ENCODE measurements around the gene CPEB3. TPM values are rescaled to one million over a fixed set of nuclear protein-coding genes. Genes with fewer than 3 reads are reported as not detected.

Gene CPEB3
- total and polyA plus RNA-seq, 12 donors, result 1.6 to 13.4 (median 6.1) TPM

DNA sequence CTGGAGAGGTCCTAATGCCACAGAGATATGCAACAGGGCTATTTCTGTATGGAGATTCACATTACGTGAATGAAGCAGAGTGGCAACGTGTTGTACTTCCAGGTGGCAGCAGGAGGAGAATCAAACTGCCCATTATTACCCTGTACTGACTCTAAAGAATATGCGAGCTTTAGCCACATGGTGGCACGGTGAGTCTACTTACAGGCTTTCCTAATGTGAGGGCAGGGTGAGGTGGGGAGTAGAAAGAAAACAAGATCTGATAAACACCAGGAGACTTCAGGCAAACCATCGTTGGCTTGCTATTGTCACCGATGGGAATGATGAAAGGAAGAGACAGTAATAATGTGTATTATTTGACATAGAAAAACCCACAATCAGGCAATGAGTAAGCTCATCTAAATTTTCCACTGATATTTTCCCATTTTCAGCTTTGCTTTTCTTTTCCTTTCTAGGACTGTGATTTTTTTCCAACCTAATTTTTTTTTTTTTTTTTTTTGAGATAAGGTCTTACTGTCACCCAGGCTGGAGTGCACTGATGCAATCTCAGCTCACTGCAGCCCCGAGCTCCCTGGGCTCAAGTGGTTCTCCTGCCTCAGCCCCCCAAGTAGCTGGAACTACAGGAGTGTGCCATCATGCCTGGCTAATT is 203.0 kb downstream of the CPEB3 start:
- peaks cover 0 to 18% of the 10 kb centered on the region in 2 donors for H3K4me1 ChIP-seq (replicated peaks in 1 of 2)
- 3 to 8% (median 7%) methylated on average over 7 of the region's 7 CpGs for WGBS, 4 donors
- DNase-seq, result peak; percentile 78 to 94 (median 84)

DNA sequence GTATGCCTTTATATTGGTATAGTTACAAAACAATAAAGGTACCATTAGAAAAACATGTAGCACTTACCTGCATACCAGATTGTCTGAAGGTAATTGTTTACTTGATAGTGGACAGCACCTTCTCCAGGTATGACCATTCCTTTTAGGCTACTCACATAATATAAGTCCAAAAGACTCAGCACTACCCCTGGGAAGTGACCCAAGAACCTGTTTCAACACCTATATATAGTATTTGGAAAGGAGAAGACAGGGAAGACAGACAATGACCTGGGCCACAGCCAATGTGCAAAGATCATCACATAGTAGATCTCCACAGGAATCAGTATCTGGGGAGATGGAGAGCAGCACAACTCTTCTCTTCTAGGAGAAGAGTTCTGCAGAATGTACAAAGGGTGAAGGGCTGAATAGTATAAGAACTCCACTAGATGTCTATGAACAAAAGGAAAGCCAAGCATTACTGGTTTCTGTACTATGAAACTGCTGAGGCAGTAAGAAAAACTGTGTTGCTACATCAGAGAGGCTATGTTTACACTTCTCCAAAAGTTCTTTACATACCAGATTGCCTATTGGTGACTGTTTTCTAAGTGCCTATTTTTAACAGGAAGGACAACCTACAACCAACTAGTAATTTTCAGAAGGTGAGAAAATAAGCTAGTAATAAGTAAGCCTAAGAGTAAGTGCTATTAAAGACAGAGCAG is 208.1 kb downstream of the CPEB3 start:
- Histone ChIP-seq H3K27ac (no peak overlapping the region), H3K4me1 (replicated peaks in 1 of 2) (peaks cover 0 to 10% of the 10 kb centered on the region in 2 donors), H3K4me3 (no peak overlapping the region), H3K9me3 (replicated peaks in 1 of 3) (no peaks in the 10 kb centered on the region), H3K36me3 (replicated peaks in 1 of 2) (peaks cover 0 to 25% of the 10 kb centered on the region in 2 donors), H3K27me3 (no peaks in the 10 kb centered on the region)
- TF ChIP-seq, protein P1, sequence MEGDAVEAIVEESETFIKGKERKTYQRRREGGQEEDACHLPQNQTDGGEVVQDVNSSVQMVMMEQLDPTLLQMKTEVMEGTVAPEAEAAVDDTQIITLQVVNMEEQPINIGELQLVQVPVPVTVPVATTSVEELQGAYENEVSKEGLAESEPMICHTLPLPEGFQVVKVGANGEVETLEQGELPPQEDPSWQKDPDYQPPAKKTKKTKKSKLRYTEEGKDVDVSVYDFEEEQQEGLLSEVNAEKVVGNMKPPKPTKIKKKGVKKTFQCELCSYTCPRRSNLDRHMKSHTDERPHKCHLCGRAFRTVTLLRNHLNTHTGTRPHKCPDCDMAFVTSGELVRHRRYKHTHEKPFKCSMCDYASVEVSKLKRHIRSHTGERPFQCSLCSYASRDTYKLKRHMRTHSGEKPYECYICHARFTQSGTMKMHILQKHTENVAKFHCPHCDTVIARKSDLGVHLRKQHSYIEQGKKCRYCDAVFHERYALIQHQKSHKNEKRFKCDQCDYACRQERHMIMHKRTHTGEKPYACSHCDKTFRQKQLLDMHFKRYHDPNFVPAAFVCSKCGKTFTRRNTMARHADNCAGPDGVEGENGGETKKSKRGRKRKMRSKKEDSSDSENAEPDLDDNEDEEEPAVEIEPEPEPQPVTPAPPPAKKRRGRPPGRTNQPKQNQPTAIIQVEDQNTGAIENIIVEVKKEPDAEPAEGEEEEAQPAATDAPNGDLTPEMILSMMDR (IDR thresholded peaks at IDR 0.05), result no peak
- no peak for TF ChIP-seq POLR2A (IDR thresholded peaks at IDR 0.05)
- intact Hi-C loops (cut with DNase I), result loop anchor here (5.0 to 10.0 kb wide), 3 partner anchors 212 to 352 kb away; partner anchors contain the start of genes CPEB3 (in 1 of the 2) and MARCHF5 (in 1 of the 2)
- DNase-seq, result no peak

More for the DNA sequence above, 203.0 kb downstream of the CPEB3 start:
- H3K36me3 ChIP-seq (replicated peaks in 1 of 2), result no peaks in the 10 kb centered on the region
- H3K9me3 ChIP-seq (replicated peaks in 1 of 3), result no peaks in the 10 kb centered on the region
- no peak for TF ChIP-seq POLR2A (IDR thresholded peaks at IDR 0.05)
- TF ChIP-seq, protein P1 (IDR thresholded peaks at IDR 0.05), result peak; percentile 78 to 99 (median 96)
- peak overlapping the region in 1 of 4 donors; percentile 35 for H3K4me3 ChIP-seq
- no peaks in the 10 kb centered on the region for H3K27me3 ChIP-seq
- intact Hi-C loops (cut with DNase I), result loop anchor here in 1 of 2 donors (10.0 kb wide), 2 partner anchors 207 to 347 kb away; partner anchors contain the start of genes CPEB3 and MARCHF5
- peak overlapping the region in 4 of 5 donors; percentile 33 to 72 (median 44) for H3K27ac ChIP-seq

DNA sequence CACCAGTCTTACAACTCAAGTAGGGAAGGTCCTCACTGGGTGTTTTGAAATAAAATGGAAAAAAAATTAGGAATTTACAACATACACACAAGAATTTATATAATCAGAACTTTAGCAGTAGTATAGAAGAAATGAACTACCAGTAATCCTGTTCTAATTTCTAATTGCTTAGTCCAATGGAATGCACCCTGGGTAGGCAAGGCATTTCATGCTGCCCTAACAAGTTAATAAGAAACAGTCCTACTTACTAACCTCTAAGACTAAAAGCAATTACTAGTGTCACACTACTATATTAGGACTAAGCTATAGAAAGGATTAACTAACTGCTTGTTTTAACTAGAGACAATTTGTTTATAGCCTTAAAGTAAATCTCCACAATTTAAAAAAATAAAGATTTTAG is 209.2 kb downstream of the CPEB3 start:
- no peak overlapping the region for H3K27ac ChIP-seq
- no peak for DNase-seq
- peaks cover 0 to 25% of the 10 kb centered on the region in 2 donors for H3K36me3 ChIP-seq (replicated peaks in 1 of 2)
- TF ChIP-seq, protein P1 (IDR thresholded peaks at IDR 0.05), result no peak
- TF ChIP-seq POLR2A (IDR thresholded peaks at IDR 0.05), result no peak
- intact Hi-C loops (cut with DNase I), result loop anchor here (5.0 to 10.0 kb wide), 3 partner anchors 213 to 353 kb away; partner anchors contain the start of genes CPEB3 (in 1 of the 2) and MARCHF5 (in 1 of the 2)
- H3K4me1 ChIP-seq (replicated peaks in 1 of 2), result peaks cover 0 to 3% of the 10 kb centered on the region in 2 donors
- H3K4me3 ChIP-seq, result no peak overlapping the region
- H3K9me3 ChIP-seq (replicated peaks in 1 of 3), result no peaks in the 10 kb centered on the region
- H3K27me3 ChIP-seq, result no peaks in the 10 kb centered on the region

DNA sequence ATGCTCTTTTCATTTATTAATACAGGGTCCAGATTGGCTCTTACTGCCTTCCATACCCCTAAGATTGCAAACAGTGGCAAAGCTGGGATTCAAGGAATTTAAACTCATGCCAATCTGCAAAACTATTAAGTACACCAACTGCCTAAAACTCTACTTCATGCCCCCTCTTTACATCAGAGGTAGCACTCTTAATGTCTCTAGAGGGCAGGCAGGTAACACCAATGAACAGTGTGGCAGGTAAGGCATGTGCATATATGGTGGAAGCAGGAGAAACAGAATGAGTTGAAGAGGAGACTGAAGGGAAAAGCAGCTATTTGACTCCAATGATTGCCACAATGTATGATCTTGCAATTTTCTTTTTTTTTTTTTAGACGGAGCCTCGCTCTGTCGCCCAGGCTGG is 210.6 kb downstream of the CPEB3 start:
- WGBS, 4 donors, result 91 to 98% (median 93%) methylated on average over 3 of the region's 3 CpGs
- H3K27ac ChIP-seq, result no peak overlapping the region
- intact Hi-C loops (cut with DNase I), result loop anchor here (5.0 to 10.0 kb wide), 3 partner anchors 215 to 355 kb away; partner anchors contain the start of genes CPEB3 (in 1 of the 2) and MARCHF5 (in 1 of the 2)
- no peak for DNase-seq
- H3K27me3 ChIP-seq, result no peaks in the 10 kb centered on the region
- no peak overlapping the region for H3K4me3 ChIP-seq
- H3K36me3 ChIP-seq (replicated peaks in 1 of 2), result peaks cover 0 to 25% of the 10 kb centered on the region in 2 donors
- peaks cover 0 to 3% of the 10 kb centered on the region in 2 donors for H3K4me1 ChIP-seq (replicated peaks in 1 of 2)
- H3K9me3 ChIP-seq (replicated peaks in 1 of 3), result no peaks in the 10 kb centered on the region
- TF ChIP-seq POLR2A (IDR thresholded peaks at IDR 0.05), result no peak
- TF ChIP-seq, protein P1 (IDR thresholded peaks at IDR 0.05), result no peak

Data from adrenal gland (tissue), 12 donors.